HG02973 (cell line): ENCODE results near the gene AP3D1.
"Not testable (repeated sequence)": the region's sequence is repeated elsewhere in the genome, so short reads cannot be mapped to it uniquely, and the experiment has no call there.

Experiments
- ATAC-seq: cut with Tn5 transposase; IDR thresholded peaks from one replicate; pipeline ENCODE4 v1.9.1; 2021; ENCODE audit warnings: moderate library complexity; ENCODE audit not compliant: unreplicated experiment

Gene AP3D1

DNA sequence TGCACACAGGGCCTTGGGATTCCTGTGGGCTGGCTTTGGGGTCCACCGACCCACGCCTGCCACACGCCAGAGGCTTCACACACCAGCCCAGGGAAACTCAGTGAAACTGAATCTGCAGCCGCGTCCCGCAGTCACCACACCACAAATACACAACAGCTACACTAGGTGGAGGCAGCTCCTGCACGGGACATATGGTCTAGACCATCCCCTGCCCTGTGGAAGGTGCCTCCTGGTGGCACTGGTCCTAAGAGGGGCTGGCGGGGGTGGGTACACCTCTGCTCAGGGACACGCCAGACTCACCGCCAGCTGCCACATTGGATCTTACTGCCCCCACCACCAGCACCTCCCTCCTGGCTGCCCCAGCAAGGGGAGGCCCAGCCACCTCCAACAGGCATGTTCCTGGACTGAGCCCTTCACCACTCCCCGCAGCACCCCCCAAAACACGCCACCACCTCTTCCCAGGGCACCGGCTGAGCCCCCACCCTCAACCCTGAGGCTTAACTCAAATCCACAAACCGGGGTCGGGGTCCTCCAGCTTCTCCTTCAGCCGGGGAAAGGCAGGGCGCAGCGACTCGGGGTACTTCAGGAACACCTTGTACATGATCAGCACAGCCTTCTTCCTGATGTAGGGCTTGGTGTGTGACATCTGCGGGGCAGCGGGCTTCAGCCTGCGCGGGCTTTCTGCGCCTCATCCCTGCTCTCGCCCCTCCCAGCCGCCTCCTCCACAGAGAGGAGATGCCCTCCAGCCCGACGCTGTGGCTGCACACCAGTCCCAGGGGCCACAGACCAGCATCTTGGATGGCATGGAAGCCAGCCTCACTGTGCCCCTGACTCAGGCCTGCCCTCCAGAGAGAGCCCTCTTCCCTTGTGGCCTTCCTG, 21.2 kb downstream of the AP3D1 start:
- ATAC-seq: no peak

DNA sequence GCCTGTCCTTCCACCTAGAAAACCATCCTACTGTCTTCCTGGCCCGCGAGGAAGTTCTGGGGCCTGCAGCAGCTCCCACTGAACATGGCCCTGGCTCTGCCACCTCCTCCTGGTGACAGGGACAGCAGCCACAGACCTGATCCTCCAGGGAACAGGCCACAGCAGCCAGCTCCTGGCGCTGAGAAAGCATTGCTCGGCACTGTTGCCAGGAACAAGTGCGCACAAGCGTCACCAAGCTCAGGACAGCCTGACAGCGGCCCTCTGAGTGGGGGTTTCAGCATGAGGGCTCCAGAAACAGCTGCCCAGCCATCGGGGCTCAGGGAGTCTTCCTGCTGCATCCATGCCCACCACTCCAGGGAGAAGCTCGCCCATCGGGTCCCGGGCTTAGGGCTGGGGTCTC, 21.9 kb downstream of the AP3D1 start:
- ATAC-seq: no peak

DNA sequence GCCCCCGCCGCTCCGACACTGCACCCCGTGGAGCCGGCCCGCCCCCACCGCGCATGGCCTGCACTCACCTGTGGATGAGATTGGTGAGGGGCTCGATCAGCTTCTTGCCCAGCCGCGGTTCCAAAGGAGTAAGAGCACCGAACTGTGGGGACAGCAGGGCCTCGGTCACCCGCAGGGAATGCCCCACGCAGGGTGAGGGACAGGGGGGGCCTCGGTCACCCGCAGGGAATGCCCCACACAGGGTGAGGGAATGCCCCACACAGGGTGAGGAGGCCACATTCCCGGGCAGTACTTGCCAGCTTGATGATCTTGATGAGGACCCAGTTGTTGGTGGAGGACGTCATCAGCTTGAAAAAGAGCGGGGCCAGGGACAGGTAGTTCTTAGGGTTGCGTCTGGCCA, 22.3 kb downstream of the AP3D1 start:
- ATAC-seq: no peak

DNA sequence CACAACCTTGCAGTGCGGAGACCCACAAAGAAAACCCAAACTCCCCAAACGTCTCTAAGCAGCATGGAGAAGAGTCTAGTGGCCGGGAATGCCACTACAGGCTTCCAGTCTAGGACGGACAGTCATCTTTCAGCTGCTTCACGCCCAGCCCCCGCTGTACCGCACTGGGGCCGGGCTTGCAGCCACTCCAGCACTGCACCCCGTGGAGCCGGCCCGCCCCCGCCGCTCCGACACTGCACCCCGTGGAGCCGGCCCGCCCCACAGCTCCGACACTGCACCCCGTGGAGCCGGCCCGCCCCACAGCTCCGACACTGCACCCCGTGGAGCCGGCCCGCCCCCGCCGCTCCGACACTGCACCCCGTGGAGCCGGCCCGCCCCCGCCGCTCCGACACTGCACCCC, 23.1 kb downstream of the AP3D1 start:
- ATAC-seq: not testable (repeated sequence)

DNA sequence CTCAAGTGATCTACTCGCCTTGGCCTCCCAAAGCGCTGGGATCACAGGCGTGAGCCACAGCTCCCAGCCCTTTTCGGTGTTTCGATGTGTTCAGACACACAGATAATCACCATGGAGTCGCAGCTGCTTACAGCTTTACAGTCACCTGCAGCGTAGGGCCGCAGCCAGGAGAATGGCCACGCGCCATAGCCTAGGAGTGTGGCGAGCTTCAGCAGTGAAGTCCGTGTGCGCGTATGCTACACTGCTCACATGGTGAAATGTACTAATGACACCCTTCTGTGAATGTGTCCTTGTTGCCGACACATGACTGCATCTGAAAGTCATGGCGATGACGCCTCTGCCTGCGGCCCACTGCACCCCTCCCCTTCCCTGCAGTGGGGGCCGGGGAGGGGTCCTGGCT, 23.6 kb downstream of the AP3D1 start:
- no peak for ATAC-seq

DNA sequence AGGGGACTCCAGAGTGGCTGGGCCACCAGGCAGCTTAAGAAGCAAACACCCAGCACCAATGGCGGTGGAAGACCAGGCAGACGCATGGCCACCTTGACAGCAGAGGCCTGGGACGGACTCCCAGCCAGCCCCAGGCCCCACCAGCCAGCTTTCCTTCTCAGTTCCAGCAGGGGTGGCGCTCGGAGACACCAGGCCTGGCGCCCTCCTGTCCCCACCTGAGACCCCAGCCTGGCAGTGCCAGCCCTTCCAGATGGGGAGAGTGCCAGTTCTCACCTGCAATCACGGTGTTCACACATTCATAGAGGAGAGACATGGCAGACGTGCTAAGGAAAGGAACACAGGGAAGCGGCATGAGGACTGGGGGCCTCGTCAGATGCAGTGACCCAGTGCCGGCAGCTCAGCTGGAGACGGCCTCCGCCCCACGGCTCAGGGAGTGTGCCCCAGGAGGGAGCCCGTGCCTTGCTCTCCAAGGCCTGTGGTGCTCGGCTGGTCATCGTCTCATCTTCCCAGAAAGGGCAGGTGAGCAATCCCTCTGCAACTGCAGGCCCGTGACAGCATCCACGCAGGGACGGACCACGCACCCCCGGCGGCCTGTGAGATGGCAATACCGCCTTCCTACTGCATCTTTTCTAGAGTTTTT, 24.4 kb downstream of the AP3D1 start:
- ATAC-seq: no peak

DNA sequence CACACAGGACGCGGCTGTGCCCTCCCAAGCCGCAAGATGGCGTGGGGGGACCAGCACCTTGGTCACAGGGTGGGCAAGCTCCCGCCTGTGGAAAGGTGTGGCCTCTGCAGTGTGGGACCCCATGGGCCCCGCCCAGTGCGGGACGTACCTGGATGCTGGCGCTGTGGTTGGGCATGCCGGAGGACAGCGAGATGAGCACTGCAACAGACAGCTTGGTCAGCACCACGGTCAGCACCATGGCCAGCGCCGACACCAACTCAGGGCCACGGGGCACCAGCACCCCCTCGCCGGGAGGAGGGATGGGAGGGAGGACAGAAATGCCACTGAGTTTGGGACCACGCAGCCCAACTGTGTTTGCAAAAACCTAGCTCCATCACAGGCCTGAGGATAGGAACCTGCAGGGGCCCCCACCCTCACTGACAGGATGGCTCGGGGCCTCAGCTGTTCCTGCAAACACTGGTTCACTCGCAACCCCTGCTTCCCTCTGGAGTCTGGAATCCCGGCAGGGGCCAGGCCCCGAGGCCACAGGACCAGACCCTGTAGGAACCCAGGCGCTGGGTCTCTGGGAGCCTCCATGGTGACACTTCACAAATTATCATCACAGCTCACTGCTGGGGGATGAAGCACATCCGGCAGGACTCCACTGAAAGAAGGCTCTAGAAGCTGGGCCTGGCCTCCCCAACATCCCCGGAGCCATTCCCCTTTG, 27.5 kb downstream of the AP3D1 start:
- no peak for ATAC-seq

DNA sequence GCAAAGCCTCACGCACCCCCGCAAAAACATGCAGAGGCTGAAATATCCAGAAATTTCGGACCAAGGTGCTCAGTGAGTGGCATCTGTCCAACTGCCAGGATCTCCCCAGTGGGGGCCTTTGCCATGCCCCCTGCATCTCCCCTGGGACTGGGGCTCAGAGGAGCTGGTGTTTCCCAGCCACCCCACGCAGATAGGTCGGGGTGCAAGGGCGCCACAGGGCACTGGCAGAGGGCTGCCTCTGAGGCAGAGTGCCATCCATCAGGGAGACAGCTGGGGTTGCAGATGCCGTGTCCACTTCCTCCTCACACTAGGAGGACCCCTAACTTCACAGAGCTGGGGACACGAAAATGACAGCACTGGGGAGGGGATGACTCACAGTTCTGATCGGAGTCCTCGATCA, 28.4 kb downstream of the AP3D1 start:
- no peak for ATAC-seq

DNA sequence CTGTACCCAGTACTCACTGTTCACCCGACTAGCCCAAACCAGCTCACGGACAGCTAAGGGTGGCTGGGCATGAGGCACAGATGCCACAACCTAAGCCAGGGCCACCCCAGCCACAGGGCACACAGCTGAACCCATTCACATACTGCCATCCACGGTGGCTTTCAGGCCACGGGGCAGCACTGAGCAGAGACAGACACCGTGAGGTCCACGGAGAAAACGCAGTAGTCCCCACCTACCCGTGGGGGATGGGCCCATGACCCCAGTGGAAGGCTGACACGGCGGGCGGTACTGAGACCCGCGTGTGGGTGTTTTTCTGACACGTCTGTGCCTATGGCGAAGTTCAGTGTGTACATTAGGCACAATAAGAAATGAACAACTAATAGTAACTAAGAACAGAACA, 29.1 kb downstream of the AP3D1 start:
- ATAC-seq: no peak

DNA sequence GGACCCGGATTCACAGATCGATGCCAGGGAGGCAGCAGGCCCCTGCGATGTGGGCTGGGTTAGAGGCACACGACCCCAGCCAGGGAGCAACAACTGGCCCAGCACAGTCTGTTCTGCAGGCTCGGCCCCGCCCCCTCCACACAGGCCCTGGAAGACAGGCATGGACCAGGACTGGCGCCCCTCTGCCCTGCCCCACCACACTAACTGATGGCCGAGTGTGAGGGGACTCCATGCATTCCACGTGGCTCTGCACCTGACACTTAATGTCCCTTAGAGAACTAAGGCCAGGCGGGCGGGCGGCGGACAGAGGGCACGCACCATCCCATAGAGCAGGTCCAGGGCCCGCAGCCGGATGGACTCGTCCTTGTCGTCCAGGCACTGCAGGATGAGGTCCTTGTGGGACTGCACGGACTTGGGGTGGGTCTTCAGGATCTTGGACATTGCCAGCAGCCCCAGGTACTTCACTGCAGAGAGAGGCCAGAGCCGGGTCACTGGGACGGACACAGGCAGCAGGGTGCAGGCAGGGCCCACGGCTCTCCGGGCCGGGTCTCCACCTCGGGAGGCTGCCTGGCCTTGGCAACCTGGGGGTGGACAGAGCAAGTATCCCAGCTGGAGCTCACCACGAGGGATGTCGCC, 29.8 kb downstream of the AP3D1 start:
- no peak for ATAC-seq

DNA sequence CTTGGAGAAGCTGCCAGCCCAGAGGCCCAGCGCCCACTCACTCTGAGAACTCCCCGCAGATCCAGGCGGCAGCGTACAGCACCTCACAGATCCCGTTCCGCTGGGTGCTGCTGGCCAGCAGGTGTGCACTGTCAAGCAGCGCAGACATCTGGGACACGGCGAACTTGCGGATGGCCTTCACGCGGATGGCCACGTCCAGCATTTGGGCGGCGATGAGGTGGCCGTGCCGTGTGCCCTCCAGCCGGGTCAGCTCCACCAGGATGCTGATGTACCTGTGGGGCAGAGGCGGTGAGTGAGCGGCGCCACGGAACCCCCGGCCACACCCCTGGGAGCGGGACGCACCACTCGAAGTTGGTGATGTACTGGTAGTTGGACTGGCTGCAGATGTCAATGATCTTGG, 30.5 kb downstream of the AP3D1 start:
- ATAC-seq: no peak

DNA sequence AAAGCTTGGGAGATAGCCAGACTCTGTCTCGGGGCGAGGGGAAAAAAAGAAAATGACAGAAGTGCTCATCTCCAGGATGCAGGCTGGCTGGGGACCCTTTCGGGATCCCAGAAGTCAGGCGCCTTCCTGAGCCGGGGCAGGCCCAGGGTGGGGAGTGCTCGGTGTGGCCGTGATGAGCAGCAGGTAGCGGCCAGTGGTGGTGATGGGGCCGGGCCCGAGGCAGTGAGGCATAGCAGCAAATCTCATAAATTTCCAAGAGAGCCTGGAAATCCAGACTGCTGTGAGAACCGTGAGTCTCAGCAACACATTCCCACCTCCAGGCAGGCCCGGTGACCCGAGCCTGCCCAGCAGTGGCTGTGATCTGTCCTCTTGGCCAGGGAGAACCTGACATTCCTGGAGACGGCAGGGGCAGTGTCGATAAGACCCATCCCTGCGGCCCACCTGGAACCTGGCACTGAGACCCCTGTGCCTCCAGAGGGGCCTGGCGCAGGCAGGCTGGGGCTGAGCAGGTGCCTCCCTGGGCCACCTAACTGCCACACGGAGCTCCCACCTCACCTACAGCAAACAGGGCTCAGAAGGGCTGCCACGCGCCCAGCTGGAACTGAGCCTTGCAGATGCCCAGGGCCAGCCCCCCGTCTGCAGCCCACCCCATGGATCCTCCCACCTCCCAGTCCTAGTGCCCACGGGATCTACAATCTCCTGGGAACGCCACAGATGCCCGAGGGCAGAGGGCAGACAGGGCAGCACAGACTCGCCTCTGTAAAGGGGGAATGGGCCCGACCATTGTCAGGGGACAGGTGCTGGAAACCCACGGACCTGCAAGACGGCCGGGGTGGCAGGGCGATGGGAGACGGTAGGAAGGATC, 31.2 kb downstream of the AP3D1 start:
- ATAC-seq: no peak

DNA sequence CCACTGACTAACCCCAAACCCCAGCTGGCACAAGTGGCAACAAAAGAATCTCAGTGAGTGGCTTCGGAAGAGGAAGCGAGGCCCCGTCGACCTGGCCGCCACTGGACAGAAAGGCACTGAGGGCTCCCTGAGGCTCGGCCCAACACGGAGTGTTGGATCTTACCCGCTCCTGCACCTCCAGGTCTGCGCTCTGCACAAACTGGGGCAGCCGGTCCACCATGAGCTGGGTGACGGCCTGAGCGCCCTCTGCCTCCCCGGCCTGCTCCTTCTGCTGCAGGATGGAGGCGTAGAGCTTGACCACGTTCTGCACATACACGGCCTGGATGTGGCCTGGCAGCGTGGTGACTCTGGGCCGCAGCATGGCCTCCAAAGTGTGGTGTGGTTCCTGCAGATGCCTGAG, 32.9 kb downstream of the AP3D1 start:
- no peak for ATAC-seq

DNA sequence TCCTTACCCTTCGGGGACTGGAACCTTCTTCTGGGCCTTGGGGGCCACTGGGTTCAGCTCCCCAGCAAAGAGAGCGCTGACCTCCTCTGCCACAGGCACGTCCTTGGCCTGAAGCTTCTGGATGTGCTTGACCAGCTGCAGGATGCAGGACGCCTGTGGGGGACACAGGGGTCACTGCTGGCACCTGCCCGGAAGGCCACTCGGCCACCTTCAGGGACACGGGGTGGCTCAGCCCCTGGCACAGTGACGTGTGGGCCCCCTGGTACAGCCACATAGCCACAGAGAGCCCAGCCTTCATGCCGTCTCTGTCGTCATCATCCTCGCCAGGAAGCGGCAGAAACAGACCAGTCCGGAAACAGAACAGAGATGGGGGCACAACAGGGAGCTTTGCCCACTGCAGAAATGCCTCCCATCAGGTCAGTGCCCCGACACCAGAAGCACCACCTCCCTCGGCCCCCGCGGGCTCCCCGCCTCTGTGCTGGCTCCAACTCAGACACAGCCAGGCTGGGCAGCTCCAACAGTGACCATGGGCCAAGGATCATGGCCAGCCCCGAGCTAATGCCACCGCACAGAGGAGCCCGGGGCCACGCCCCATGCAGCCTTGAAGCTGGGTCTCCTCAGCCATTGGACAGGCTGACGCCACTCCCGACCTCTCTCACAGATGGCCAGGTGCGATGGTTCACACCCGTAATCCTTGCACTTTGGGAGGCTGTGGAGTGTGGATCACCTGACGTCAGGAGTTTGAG, 34.0 kb downstream of the AP3D1 start:
- no peak for ATAC-seq

DNA sequence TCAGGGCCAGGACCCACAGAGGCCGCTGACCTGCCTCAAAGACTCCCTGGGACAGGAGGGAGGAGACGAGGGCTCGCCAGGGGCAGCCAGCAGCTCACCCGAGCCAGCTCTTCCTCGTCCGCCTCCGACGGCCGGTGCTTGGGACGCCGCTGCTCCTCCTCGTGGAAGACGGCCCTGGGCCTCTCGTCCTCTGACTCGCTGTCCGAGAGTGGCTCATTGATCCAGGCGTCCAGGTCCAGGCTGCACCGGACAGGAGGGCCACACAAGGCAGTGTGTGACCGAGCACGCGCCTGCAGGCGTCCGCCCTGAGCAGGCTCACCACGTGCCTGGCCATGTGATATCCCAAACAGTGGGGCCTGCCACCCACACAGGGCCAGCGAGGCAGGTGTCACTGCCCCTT, 34.9 kb downstream of the AP3D1 start:
- ATAC-seq: no peak

DNA sequence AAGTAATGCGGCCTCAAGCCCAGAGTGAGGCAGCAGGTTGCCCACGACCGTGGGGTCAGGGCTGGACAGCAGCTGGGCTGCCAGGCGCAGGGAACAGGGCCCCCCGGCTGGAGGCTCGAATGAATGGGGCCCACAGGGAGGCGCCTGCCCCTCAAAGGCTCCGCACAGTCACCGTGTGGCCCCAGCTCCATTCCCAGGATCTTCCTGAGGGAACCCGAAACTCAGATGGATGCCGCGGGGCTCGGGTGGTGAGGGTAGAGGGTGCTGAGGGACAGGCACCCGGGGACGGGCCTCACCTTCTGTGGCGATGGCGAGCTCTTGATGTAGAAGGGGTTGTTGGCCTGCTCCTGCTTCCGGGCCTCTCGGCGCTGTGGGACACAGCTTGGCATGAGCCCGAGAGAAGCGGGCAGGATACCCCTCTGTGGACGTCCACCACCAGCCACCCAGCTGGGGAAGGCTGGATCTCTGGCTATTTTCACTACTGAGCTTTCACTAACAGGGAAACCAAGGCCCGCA, 35.4 kb downstream of the AP3D1 start:
- no peak for ATAC-seq

DNA sequence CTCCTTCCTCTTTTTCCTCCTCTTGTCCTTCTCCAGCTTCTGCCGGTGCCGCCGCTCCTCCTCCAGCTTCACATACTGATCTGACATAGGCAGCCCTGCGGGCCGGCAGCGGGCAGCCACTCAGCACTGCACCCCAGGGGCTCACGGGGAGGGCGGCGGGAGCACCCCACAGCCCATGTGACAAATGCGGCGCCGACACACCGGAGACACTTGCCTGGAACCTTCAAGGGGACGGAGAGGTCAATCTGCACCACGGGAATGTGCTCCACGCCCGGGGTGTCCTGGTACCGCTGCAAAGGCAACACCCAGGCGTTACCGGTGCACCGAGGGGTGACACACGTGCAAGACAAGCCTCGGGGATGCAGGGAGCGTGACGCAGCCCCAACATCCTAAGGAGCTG, 36.0 kb downstream of the AP3D1 start:
- ATAC-seq: no peak

DNA sequence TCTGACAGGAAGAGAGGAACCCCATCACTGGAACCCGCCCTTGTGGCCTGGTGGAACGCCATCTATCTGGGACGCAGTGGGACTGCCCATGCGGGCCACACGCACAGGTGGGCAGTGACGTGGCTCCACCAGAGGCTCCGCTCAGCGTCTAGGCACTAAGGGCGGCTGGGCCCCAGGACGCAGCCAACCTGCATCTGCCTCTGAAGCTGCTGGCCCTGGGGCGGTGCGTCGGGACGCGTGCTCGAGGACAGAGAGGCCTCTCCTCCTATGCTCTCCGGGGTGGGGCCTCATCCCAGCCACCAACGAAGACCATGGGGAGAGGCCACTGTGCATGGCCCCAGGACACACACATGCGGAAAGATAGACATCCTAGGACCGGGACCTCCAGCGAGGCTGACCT, 36.5 kb downstream of the AP3D1 start:
- no peak for ATAC-seq

DNA sequence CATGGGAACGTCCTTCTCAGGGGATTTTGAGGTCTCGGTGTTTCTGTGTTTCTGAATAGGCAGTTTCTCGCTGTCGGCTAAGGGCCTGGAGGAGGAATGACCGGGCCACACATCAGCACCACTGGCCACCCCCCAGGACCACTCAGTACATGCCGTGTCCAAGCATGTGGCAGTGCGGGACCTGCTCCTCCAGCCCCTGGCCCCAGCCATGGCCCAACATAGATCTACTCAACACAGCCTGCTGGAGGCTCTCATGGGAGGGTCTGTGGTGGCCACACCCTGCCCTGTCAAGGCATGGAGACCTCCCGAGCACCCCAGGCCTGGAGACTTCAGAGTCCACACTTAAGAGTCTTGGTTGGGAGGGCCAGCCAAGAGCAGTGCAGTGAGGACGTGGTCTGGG, 37.1 kb downstream of the AP3D1 start:
- ATAC-seq: no peak
